Neural progenitor cell (in vitro differentiated cells): Measurements from ENCODE around the gene PLCD3.

Experiments
- EZH2 ChIP-seq: fragments of 200-600 bp; sonication (generic); IDR thresholded peaks from 2 replicates; pipeline ENCODE4 v1.6.1; 2017; ENCODE audit warnings: antibody characterized with exemption, mild to moderate bottlenecking, moderate library complexity
- TF ChIP-seq, protein P1 (sequence below): fragments of 200-600 bp; sonication (generic); IDR thresholded peaks from 2 replicates; pipeline ENCODE4 v1.5.1; 2017; ENCODE audit warnings: antibody characterized with exemption, mild to moderate bottlenecking

DNA sequence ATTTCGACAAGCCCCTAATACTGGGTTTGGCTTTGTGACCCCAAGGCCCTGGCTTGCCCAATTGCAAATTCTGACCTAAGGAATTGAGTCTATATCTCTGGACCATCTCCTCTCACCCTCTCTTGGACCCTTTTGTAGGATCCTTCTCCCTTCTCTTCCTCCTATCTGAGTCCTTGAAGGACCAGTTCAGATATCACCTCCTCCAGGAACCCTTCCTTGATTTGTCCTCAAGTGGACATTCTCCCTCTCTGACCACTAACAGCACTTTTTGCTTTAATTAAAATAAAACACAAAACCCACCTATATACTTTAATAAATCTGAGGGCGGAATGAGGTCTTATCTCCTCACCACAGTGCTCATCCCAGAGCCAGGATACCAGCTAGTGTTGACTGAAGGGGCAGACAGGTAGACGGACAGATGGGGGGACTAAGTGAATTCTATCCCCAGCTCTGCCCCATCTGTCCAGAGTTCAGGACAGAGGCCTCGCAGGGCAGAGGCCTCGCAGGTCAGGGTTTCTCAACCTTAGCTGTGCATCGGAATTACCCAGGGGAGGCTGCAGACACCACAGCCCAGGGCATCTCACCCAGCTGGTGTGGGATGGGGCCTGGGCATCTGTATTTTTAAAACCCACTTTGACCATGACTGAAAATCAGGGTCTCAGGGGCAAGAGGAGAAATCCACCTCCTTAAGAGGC, 9.1 kb downstream of the PLCD3 start:
- TF ChIP-seq, protein P1, sequence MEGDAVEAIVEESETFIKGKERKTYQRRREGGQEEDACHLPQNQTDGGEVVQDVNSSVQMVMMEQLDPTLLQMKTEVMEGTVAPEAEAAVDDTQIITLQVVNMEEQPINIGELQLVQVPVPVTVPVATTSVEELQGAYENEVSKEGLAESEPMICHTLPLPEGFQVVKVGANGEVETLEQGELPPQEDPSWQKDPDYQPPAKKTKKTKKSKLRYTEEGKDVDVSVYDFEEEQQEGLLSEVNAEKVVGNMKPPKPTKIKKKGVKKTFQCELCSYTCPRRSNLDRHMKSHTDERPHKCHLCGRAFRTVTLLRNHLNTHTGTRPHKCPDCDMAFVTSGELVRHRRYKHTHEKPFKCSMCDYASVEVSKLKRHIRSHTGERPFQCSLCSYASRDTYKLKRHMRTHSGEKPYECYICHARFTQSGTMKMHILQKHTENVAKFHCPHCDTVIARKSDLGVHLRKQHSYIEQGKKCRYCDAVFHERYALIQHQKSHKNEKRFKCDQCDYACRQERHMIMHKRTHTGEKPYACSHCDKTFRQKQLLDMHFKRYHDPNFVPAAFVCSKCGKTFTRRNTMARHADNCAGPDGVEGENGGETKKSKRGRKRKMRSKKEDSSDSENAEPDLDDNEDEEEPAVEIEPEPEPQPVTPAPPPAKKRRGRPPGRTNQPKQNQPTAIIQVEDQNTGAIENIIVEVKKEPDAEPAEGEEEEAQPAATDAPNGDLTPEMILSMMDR = no peak
- TF ChIP-seq EZH2 = no peak
